HCT116 (cell line): ENCODE measurements around the gene LPIN1. TPM values are rescaled to one million over a fixed set of nuclear protein-coding genes. Genes with fewer than 3 reads are reported as not detected.

Experiments
- ATAC-seq: fragments of 200-7000 bp; cut with Tn5 transposase; 2 replicates; pipeline ENCODE4 v1.9.1; 2020; ENCODE audit warnings: mild to moderate bottlenecking, moderate library complexity
- BruUV-seq: library from RNA; stranded (reverse); fragments of 400-500 nt; replicated peaks from 2 replicates; lab custom pipeline; 2021; lab: Mats Ljungman, UMichigan
- CTCF ChIA-PET: fragments of 300-600 bp; sonication (Branson Sonifier 250); formaldehyde crosslinking; loops from one replicate; lab custom pipeline; 2021; ENCODE audit warnings: antibody characterized with exemption; lab: Charles Lee
- POLR2A ChIA-PET: fragments of 300-600, 350-600 bp; sonication (Branson Sonifier 250); formaldehyde crosslinking; loops from one replicate; lab custom pipeline; 2021; ENCODE audit warnings: antibody characterized with exemption; lab: Charles Lee
- RAD21 ChIA-PET, 2 experiments: fragments of 300-600 bp; sonication (Branson Sonifier 250); formaldehyde crosslinking; loops; one replicate each; lab custom pipeline; 2023; ENCODE audit warnings: low total read pairs in 2 of 2; ENCODE audit not compliant: uncharacterized antibody in 2 of 2, unreplicated experiment in 2 of 2, low non-redundant PET in 1 of 2; lab: Charles Lee
- DNase-seq: peaks from one replicate; pipeline ENCODE4 v3.0.0-alpha.2; 2010; ENCODE audit warnings: low read depth, low spot score
- H2AFZ ChIP-seq: fragments of 200-600 bp; shearing (Covaris generic), sonication (generic); 2 replicates; pipeline ENCODE4 v1.6.1; 2017; ENCODE audit warnings: low read depth, mixed run types, mixed read lengths, antibody characterized with exemption, low read length; ENCODE audit not compliant: poor library complexity, severe bottlenecking
- H3K27ac ChIP-seq: 2 replicates; pipeline ENCODE4 v1.5.1; 2012; ENCODE audit warnings: low read depth, low read length
- H3K27me3 ChIP-seq: fragments of 200-600 bp; sonication (generic); 2 replicates; pipeline ENCODE4 v1.6.1; 2016; ENCODE audit warnings: mixed run types, low read length, mixed read lengths; ENCODE audit not compliant: insufficient read depth
- H3K36me3 ChIP-seq, 2 experiments: fragments of 200-500 bp in 1 of 2; fragments of 200-600 bp in 1 of 2; sonication (Bioruptor generic) in 1 of 2; sonication (generic) in 1 of 2; 2 replicates each; pipeline versions ENCODE4 v1.5.1 to v1.6.1; 2014 to 2016; ENCODE audit warnings: low read length in 2 of 2, inconsistent platforms in 1 of 2, mixed read lengths in 1 of 2, mixed run types in 1 of 2; ENCODE audit not compliant: insufficient read depth in 2 of 2, control insufficient read depth in 1 of 2
- H3K4me1 ChIP-seq, 2 experiments: fragments of 200-600 bp in 1 of 2; sonication (generic) in 1 of 2; 2 replicates each; pipeline versions ENCODE4 v1.5.1 to v1.6.1; 2012 to 2017; ENCODE audit warnings: low read length in 2 of 2, inconsistent platforms in 1 of 2, mild to moderate bottlenecking in 1 of 2, mixed read lengths in 1 of 2, mixed run types in 1 of 2, moderate library complexity in 1 of 2; ENCODE audit not compliant: insufficient read depth in 2 of 2, control insufficient read depth in 1 of 2
- H3K4me2 ChIP-seq: fragments of 200-600 bp; sonication (generic); 2 replicates; pipeline ENCODE4 v1.6.1; 2017; ENCODE audit warnings: mixed run types, low read length, mixed read lengths
- H3K4me3 ChIP-seq, 2 experiments: fragments of 200-600 bp in 1 of 2; sonication (generic) in 1 of 2; replicated peaks in 1 of 2; 2 replicates each; pipeline ENCODE4 v1.5.1; 2011 to 2016; ENCODE audit warnings: low read length in 2 of 2, control low read depth in 1 of 2, low read depth in 1 of 2, mild to moderate bottlenecking in 1 of 2, mixed read lengths in 1 of 2, mixed run types in 1 of 2
- H3K79me2 ChIP-seq: fragments of 200-600 bp; sonication (generic); 2 replicates; pipeline ENCODE4 v1.6.1; 2017; ENCODE audit warnings: mild to moderate bottlenecking, mixed run types, low read length, moderate library complexity, mixed read lengths; ENCODE audit not compliant: insufficient read depth
- H3K9ac ChIP-seq: fragments of 200-600 bp; sonication (generic); 2 replicates; pipeline ENCODE4 v1.6.1; 2016; ENCODE audit warnings: low read length, mixed read lengths
- H3K9me2 ChIP-seq: fragments of 200-600 bp; sonication (generic), shearing (Covaris generic); 2 replicates; pipeline ENCODE4 v1.6.1; 2017; ENCODE audit warnings: mixed run types, mild to moderate bottlenecking, moderate library complexity; ENCODE audit not compliant: insufficient read depth
- H3K9me3 ChIP-seq, 2 experiments: fragments of 200-500 bp in 1 of 2; fragments of 200-600 bp in 1 of 2; sonication (Bioruptor generic) in 1 of 2; sonication (generic) in 1 of 2; 2 replicates each; pipeline ENCODE4 v1.6.1; 2014 to 2017; ENCODE audit warnings: low read length in 2 of 2, mixed read lengths in 2 of 2, inconsistent platforms in 1 of 2, low read depth in 1 of 2, mild to moderate bottlenecking in 1 of 2, mixed run types in 1 of 2, moderate library complexity in 1 of 2; ENCODE audit not compliant: control insufficient read depth in 1 of 2, insufficient read depth in 1 of 2
- H4K20me1 ChIP-seq: fragments of 200-600 bp; sonication (generic), shearing (Covaris generic); 2 replicates; pipeline ENCODE4 v1.6.1; 2017; ENCODE audit warnings: mixed run types, mild to moderate bottlenecking, moderate library complexity; ENCODE audit not compliant: insufficient read depth
- EGR1 ChIP-seq: IDR thresholded peaks from 2 replicates; pipeline ENCODE4 v1.6.1; 2012; ENCODE audit warnings: low read depth
- ELF1 ChIP-seq: IDR thresholded peaks from 2 replicates; pipeline ENCODE4 v1.6.1; 2012; ENCODE audit warnings: low read depth, borderline replicate concordance
- EZH2phosphoT487 ChIP-seq: fragments of 200-600 bp; IDR thresholded peaks from 2 replicates; pipeline ENCODE4 v1.6.1; 2018; ENCODE audit warnings: antibody characterized with exemption, borderline replicate concordance
- FOSL1 ChIP-seq: IDR thresholded peaks from 2 replicates; pipeline ENCODE4 v1.6.1; 2012; ENCODE audit warnings: low read depth
- JUND ChIP-seq: IDR thresholded peaks from 2 replicates; pipeline ENCODE4 v1.6.1; 2012
- POLR2A ChIP-seq: IDR thresholded peaks from 2 replicates; pipeline ENCODE4 v1.7.0; 2011; ENCODE audit warnings: borderline replicate concordance; ENCODE audit not compliant: insufficient read depth, insufficient read length; ENCODE audit errors: extremely low read depth
- POLR2AphosphoS5 ChIP-seq: IDR thresholded peaks from 2 replicates; pipeline ENCODE4 v1.6.1; 2011; ENCODE audit warnings: mild to moderate bottlenecking, low read depth, low read length, moderate library complexity
- SIN3A ChIP-seq: IDR thresholded peaks from 2 replicates; pipeline ENCODE4 v1.6.1; 2012; ENCODE audit warnings: low read depth
- SP1 ChIP-seq: IDR thresholded peaks from 2 replicates; pipeline ENCODE4 v1.6.1; 2012; ENCODE audit warnings: low read depth
- SRF ChIP-seq: IDR thresholded peaks from 2 replicates; pipeline ENCODE4 v1.6.1; 2012; ENCODE audit warnings: low read depth
- TCF7L2 ChIP-seq: IDR thresholded peaks from 2 replicates; pipeline ENCODE4 v1.7.0; 2011; ENCODE audit warnings: borderline replicate concordance, inconsistent platforms; ENCODE audit not compliant: insufficient read depth, insufficient read length; ENCODE audit errors: extremely low read depth
- YY1 ChIP-seq: IDR thresholded peaks from 2 replicates; pipeline ENCODE4 v1.6.1; 2011; ENCODE audit warnings: low read length, low read depth, moderate library complexity, mild to moderate bottlenecking; ENCODE audit not compliant: insufficient replicate concordance; ENCODE audit errors: extremely low read depth
- ZFX ChIP-seq: fragments of 450-650 bp; IDR thresholded peaks from 2 replicates; pipeline ENCODE4 v1.6.1; 2017
- ZNF274 ChIP-seq: fragments of 200-500 bp; sonication (Bioruptor generic); IDR thresholded peaks from 2 replicates; pipeline ENCODE4 v1.6.1; 2014; ENCODE audit warnings: mild to moderate bottlenecking, low read depth, low read length, inconsistent platforms
- intact Hi-C: fragments of 100-400 bp; cut with micrococcal nuclease; formaldehyde crosslinking; loops from 2 replicates; pipeline ENCODE4 v1.10.0; 2022
- total RNA-seq: library from RNA; stranded (reverse); gene quantifications from one replicate; pipeline ENCODE4 v1.2.1, GENCODE V29; 2021; ENCODE audit not compliant: unreplicated experiment
- TF ChIP-seq, protein P1 (sequence below): IDR thresholded peaks from 2 replicates; pipeline ENCODE4 v1.6.1; 2012; ENCODE audit warnings: low read depth
- TF ChIP-seq, protein P2 (sequence below): IDR thresholded peaks from 2 replicates; pipeline ENCODE4 v1.6.1; 2012
- TF ChIP-seq, protein P3 (sequence below), 3 experiments: fragments of 200-600 bp in 1 of 3; sonication (generic) in 1 of 3; IDR thresholded peaks in 2 of 3; conservative IDR thresholded peaks in 1 of 3; 2 replicates each; pipeline ENCODE4 v1.5.1; 2012 to 2017; ENCODE audit warnings: low read depth in 2 of 3, low read length in 2 of 3, antibody characterized with exemption in 1 of 3, borderline replicate concordance in 1 of 3, control low read depth in 1 of 3, mild to moderate bottlenecking in 1 of 3, mixed read lengths in 1 of 3, mixed run types in 1 of 3, moderate library complexity in 1 of 3; ENCODE audit not compliant: insufficient read depth in 1 of 3

LPIN1 gene
- total RNA-seq, 1 experiment from 2014 or later = 16.7 TPM

DNA sequence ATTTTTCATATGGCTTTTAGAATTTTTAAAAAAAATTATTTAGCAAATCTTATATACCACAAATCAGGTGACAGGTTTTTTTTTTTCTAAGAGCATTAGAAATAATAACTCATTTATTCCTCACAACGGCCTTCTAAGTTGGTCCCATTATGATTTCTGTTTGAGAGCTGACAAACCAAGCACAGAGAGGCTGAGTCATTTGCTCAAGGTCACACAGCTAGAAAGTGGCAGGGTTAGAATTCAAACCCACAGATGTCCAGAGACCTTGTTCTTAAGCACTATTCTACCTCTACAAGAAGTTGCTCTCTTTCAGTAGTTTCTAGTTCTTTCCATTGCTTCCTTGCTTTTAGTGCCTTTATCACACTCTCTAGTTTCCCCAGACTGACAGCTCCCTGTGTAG is 28.8 kb upstream of the LPIN1 start:
- Histone ChIP-seq H3K27me3 (peaks cover 37% of the 10 kb centered on the region), H4K20me1 (no peaks in the 10 kb centered on the region), H3K4me3 (no peak overlapping the region), H3K79me2 (no peaks in the 10 kb centered on the region), H3K4me2 (no peak overlapping the region), H3K27ac (no peak overlapping the region), H3K9me3 (no peaks in the 10 kb centered on the region), H2AFZ (no peak overlapping the region), H3K36me3 (no peaks in the 10 kb centered on the region), H3K9me2 (no peaks in the 10 kb centered on the region), H3K4me1 (no peaks in the 10 kb centered on the region), H3K9ac (no peak overlapping the region)
- ChIA-PET POLR2A (no interaction called here), RAD21 (no interaction called here), CTCF (interaction anchor here (2.1 kb wide), 1 partner anchor 25 kb away, joined by 7 read pairs; no protein-coding TSS in a partner anchor)
- DNase-seq (no peak), ATAC-seq (no peak)
- BruUV-seq = no TSS peak
- intact Hi-C loops = no loop called here
- no peak for TF ChIP-seq ZNF274
- TF ChIP-seq SP1 = no peak
- TF ChIP-seq, protein P1, sequence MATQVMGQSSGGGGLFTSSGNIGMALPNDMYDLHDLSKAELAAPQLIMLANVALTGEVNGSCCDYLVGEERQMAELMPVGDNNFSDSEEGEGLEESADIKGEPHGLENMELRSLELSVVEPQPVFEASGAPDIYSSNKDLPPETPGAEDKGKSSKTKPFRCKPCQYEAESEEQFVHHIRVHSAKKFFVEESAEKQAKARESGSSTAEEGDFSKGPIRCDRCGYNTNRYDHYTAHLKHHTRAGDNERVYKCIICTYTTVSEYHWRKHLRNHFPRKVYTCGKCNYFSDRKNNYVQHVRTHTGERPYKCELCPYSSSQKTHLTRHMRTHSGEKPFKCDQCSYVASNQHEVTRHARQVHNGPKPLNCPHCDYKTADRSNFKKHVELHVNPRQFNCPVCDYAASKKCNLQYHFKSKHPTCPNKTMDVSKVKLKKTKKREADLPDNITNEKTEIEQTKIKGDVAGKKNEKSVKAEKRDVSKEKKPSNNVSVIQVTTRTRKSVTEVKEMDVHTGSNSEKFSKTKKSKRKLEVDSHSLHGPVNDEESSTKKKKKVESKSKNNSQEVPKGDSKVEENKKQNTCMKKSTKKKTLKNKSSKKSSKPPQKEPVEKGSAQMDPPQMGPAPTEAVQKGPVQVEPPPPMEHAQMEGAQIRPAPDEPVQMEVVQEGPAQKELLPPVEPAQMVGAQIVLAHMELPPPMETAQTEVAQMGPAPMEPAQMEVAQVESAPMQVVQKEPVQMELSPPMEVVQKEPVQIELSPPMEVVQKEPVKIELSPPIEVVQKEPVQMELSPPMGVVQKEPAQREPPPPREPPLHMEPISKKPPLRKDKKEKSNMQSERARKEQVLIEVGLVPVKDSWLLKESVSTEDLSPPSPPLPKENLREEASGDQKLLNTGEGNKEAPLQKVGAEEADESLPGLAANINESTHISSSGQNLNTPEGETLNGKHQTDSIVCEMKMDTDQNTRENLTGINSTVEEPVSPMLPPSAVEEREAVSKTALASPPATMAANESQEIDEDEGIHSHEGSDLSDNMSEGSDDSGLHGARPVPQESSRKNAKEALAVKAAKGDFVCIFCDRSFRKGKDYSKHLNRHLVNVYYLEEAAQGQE = no peak
- TF ChIP-seq TCF7L2 = no peak
- no peak for TF ChIP-seq EZH2phosphoT487
- TF ChIP-seq FOSL1 = no peak
- TF ChIP-seq YY1 = no peak
- no peak for TF ChIP-seq EGR1
- TF ChIP-seq POLR2A = no peak
- no peak for TF ChIP-seq SRF
- TF ChIP-seq ELF1 = no peak
- TF ChIP-seq ZFX = no peak
- TF ChIP-seq, protein P2, sequence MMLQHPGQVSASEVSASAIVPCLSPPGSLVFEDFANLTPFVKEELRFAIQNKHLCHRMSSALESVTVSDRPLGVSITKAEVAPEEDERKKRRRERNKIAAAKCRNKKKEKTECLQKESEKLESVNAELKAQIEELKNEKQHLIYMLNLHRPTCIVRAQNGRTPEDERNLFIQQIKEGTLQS = no peak
- TF ChIP-seq SIN3A = no peak
- TF ChIP-seq JUND = no peak
- TF ChIP-seq, protein P3, sequence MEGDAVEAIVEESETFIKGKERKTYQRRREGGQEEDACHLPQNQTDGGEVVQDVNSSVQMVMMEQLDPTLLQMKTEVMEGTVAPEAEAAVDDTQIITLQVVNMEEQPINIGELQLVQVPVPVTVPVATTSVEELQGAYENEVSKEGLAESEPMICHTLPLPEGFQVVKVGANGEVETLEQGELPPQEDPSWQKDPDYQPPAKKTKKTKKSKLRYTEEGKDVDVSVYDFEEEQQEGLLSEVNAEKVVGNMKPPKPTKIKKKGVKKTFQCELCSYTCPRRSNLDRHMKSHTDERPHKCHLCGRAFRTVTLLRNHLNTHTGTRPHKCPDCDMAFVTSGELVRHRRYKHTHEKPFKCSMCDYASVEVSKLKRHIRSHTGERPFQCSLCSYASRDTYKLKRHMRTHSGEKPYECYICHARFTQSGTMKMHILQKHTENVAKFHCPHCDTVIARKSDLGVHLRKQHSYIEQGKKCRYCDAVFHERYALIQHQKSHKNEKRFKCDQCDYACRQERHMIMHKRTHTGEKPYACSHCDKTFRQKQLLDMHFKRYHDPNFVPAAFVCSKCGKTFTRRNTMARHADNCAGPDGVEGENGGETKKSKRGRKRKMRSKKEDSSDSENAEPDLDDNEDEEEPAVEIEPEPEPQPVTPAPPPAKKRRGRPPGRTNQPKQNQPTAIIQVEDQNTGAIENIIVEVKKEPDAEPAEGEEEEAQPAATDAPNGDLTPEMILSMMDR (IDR thresholded peaks at IDR 0.05 in 2 of 3, conservative IDR thresholded peaks at IDR 0.05 in 1 of 3; ENCODE audit: borderline replicate concordance in 1 of 3, insufficient read depth in 1 of 3, low read depth in 2 of 3, low read length in 2 of 3) = no peak
- TF ChIP-seq POLR2AphosphoS5 = no peak
